GM12891 (cell line): ENCODE measurements around the gene CREB5.

ENCODE experiments used
- POLR2A ChIP-seq: IDR thresholded peaks from 2 replicates; pipeline ENCODE4 v1.6.1; 2011; ENCODE audit warnings: low read depth, low read length, control low read depth
- POLR2AphosphoS5 ChIP-seq: IDR thresholded peaks from 2 replicates; pipeline ENCODE4 v1.6.1; 2011; ENCODE audit warnings: low read depth, low read length, control low read depth

GRCh38 chr7:28529755-28530154, 117.4 kb downstream of the CREB5 start:
- no peak for TF ChIP-seq POLR2A
- no peak for TF ChIP-seq POLR2AphosphoS5
